GM12878 (cell line): Measurements from ENCODE around the gene ADPRHL1. TPM values are rescaled to one million over a fixed set of nuclear protein-coding genes. Genes with fewer than 3 reads are reported as not detected.

Source experiments
- ATAC-seq: fragments of 200-7000 bp; cut with Tn5 transposase; 3 replicates; pipeline ENCODE4 v1.9.1; 2020; ENCODE audit warnings: mild to moderate bottlenecking, moderate library complexity
- BruUV-seq: library from RNA; stranded (reverse); fragments of 400-500 nt; replicated peaks from 2 replicates; lab custom pipeline; 2021; lab: Mats Ljungman, UMichigan
- CTCF ChIA-PET: fragments of 300-600 bp; sonication (Branson Sonifier 250); formaldehyde crosslinking; extraction: SDS; loops from one replicate; lab custom pipeline; 2021; ENCODE audit warnings: inconsistent platforms; lab: Yijun Ruan, JAX
- POLR2A ChIA-PET: fragments of 350-600 bp; formaldehyde crosslinking; extraction: SDS; loops from one replicate; lab custom pipeline; 2021; ENCODE audit warnings: inconsistent platforms; lab: Charles Lee
- RAD21 ChIA-PET: fragments of 300-600 bp; sonication (Branson Sonifier 250); formaldehyde crosslinking; loops from one replicate; lab custom pipeline; 2023; ENCODE audit warnings: antibody characterized with exemption; ENCODE audit not compliant: unreplicated experiment; lab: Charles Lee
- SMC1A ChIA-PET: fragments of 300-600 bp; sonication (Branson Sonifier 250); formaldehyde crosslinking; loops from one replicate; lab custom pipeline; 2023; ENCODE audit not compliant: unreplicated experiment, uncharacterized antibody; lab: Charles Lee
- DNase-seq: peaks from one replicate; pipeline ENCODE4 v3.0.0-alpha.2; 2011; ENCODE audit warnings: low read depth, low spot score
- FAIRE-seq: peaks from 3 replicates; lab custom pipeline; 2011; peaks lifted over from hg19 to GRCh38; lab: Jason Lieb, UNC
- H2AFZ ChIP-seq: 2 replicates; pipeline ENCODE4 v1.6.0; 2011; ENCODE audit warnings: low read depth, low read length, control low read depth; ENCODE audit not compliant: control insufficient read depth
- H3K27ac ChIP-seq: 2 replicates; pipeline ENCODE4 v1.5.1; 2011; ENCODE audit warnings: control low read depth; ENCODE audit not compliant: control insufficient read depth, insufficient read depth
- H3K27me3 ChIP-seq, 2 experiments: replicated peaks in 1 of 2; 2 replicates each; pipeline versions ENCODE4 v1.6.0 to v1.6.1; 2011; ENCODE audit warnings: low read length in 1 of 2; ENCODE audit not compliant: control insufficient read depth in 2 of 2, insufficient read depth in 2 of 2
- H3K36me3 ChIP-seq, 2 experiments: 2 replicates each; pipeline ENCODE4 v1.5.1; 2011; ENCODE audit warnings: low read length in 1 of 2; ENCODE audit not compliant: control insufficient read depth in 2 of 2, insufficient read depth in 2 of 2
- H3K4me1 ChIP-seq: 2 replicates; pipeline ENCODE4 v1.6.1; 2011; ENCODE audit warnings: mild to moderate bottlenecking, low read length, moderate library complexity, mixed read lengths; ENCODE audit not compliant: control insufficient read depth, insufficient read depth
- H3K4me2 ChIP-seq: 2 replicates; pipeline ENCODE4 v1.6.0; 2011; ENCODE audit warnings: control low read depth; ENCODE audit not compliant: control insufficient read depth, insufficient read depth
- H3K4me3 ChIP-seq: fragments of 200-600 bp; sonication (generic); 2 replicates; pipeline ENCODE4 v1.5.1; 2016
- H3K79me2 ChIP-seq: 2 replicates; pipeline ENCODE4 v1.6.0; 2011; ENCODE audit warnings: low read length; ENCODE audit not compliant: control insufficient read depth, insufficient read depth
- H3K9ac ChIP-seq: 2 replicates; pipeline ENCODE4 v1.8.0; 2011; ENCODE audit warnings: low read length, control low read depth, mixed read lengths; ENCODE audit not compliant: control insufficient read depth, insufficient read depth
- H3K9me3 ChIP-seq: replicated peaks from 3 replicates; pipeline ENCODE4 v1.5.1; 2011; ENCODE audit warnings: mild to moderate bottlenecking, low read length; ENCODE audit not compliant: control insufficient read depth, insufficient read depth
- H4K20me1 ChIP-seq: 2 replicates; pipeline ENCODE4 v1.6.0; 2011; ENCODE audit not compliant: control insufficient read depth, insufficient read depth
- ATF7 ChIP-seq: fragments of 450-650 bp; IDR thresholded peaks from 2 replicates; pipeline ENCODE4 v1.6.1; 2016; ENCODE audit warnings: low read depth, mild to moderate bottlenecking
- CHD2 ChIP-seq: IDR thresholded peaks from 2 replicates; pipeline ENCODE4 v1.6.1; 2011; ENCODE audit warnings: low read depth, low read length, improper control_type of control experiment, borderline replicate concordance
- CREB1 ChIP-seq: IDR thresholded peaks from 2 replicates; pipeline ENCODE4 v1.6.1; 2012; ENCODE audit warnings: low read depth, mild to moderate bottlenecking, inconsistent platforms
- ESRRA ChIP-seq: IDR thresholded peaks from 2 replicates; pipeline ENCODE4 v1.6.1; 2012; ENCODE audit warnings: mild to moderate bottlenecking, low read length, improper control_type of control experiment
- HDAC6 ChIP-seq: fragments of 200-600 bp; sonication (generic); IDR thresholded peaks from one replicate; pipeline ENCODE4 v1.8.0; 2017; ENCODE audit warnings: antibody characterized with exemption; ENCODE audit not compliant: unreplicated experiment
- IRF4 ChIP-seq: IDR thresholded peaks from 2 replicates; pipeline ENCODE4 v1.6.1; 2011; ENCODE audit warnings: low read depth, low read length
- KDM1A ChIP-seq: fragments of 200-600 bp; sonication (generic); IDR thresholded peaks from 2 replicates; pipeline ENCODE4 v1.6.1; 2016; ENCODE audit warnings: borderline replicate concordance
- MEF2A ChIP-seq: IDR thresholded peaks from 2 replicates; pipeline ENCODE4 v1.6.1; 2011; ENCODE audit warnings: low read depth, mild to moderate bottlenecking, low read length, moderate library complexity; ENCODE audit not compliant: insufficient read depth
- MYC ChIP-seq: IDR thresholded peaks from 2 replicates; pipeline ENCODE4 v1.6.1; 2011; ENCODE audit warnings: mild to moderate bottlenecking, low read length, moderate library complexity, inconsistent platforms; ENCODE audit not compliant: insufficient read depth, insufficient replicate concordance, insufficient read length, severe bottlenecking
- NFIC ChIP-seq: IDR thresholded peaks from 2 replicates; pipeline ENCODE4 v1.6.1; 2012; ENCODE audit warnings: low read depth, mild to moderate bottlenecking, inconsistent platforms, low read length, moderate library complexity
- NR2C1 ChIP-seq: fragments of 450-650 bp; IDR thresholded peaks from 2 replicates; pipeline ENCODE4 v1.6.1; 2017; ENCODE audit warnings: antibody characterized with exemption, mild to moderate bottlenecking, moderate library complexity
- NR2C2 ChIP-seq: IDR thresholded peaks from 2 replicates; pipeline ENCODE4 v1.6.1; 2011; ENCODE audit warnings: borderline replicate concordance, low read depth; ENCODE audit not compliant: control insufficient read depth, insufficient read length
- SIN3A ChIP-seq: IDR thresholded peaks from 2 replicates; pipeline ENCODE4 v1.6.1; 2012; ENCODE audit warnings: low read depth, low read length, improper control_type of control experiment
- SREBF1 ChIP-seq: IDR thresholded peaks from 2 replicates; pipeline ENCODE4 v1.6.1; 2012; ENCODE audit warnings: mild to moderate bottlenecking, low read length
- TCF12 ChIP-seq: IDR thresholded peaks from 2 replicates; pipeline ENCODE4 v1.6.1; 2011; ENCODE audit warnings: low read depth, mild to moderate bottlenecking, low read length
- ZNF24 ChIP-seq: fragments of 450-650 bp; IDR thresholded peaks from 2 replicates; pipeline ENCODE4 v1.6.1; 2017; ENCODE audit warnings: antibody characterized with exemption, mild to moderate bottlenecking
- WGBS: methylation state at CpG from one replicate; pipeline ENCODE4 v1.1.6; 2016; ENCODE audit warnings: low lambda C conversion rate; ENCODE audit not compliant: insufficient replicate concordance, insufficient coverage; ENCODE audit errors: missing lambda C conversion rate; 5-methylcytosine and 5-hydroxymethylcytosine counted together
- in situ Hi-C: fragments of 300-500 bp; cut with MboI; formaldehyde crosslinking; loops from 9 replicates; pipeline ENCODE4 v1.14.3; 2018; ENCODE audit warnings: mixed read lengths
- intact Hi-C: fragments of 100-400 bp; cut with micrococcal nuclease; formaldehyde crosslinking; loops from one replicate; pipeline ENCODE4 v1.14.2; 2022; ENCODE audit not compliant: unreplicated experiment
- polyA plus RNA-seq, 11 experiments: library from polyadenylated mRNA; depleted of rRNA in 4 of 11; unstranded in 6 of 11; stranded (reverse) in 5 of 11; fragments of >200 nt; fragmentation: Nextera tagmentation in 4 of 11; fragmentation: Illumina TruSeq in 1 of 11; extraction: Ambion mirVana in 4 of 11; extraction: Trizol in 1 of 11; gene quantifications; 1 replicate in 1 of 11; 2 replicates in 10 of 11; pipeline versions ENCODE4 v1.2.1 to v1.2.3, GENCODE V29; 2011 to 2016; ENCODE audit warnings: inconsistent platforms in 2 of 11, missing spikeins in 2 of 11, low read depth in 1 of 11
- total RNA-seq, 4 experiments: library from RNA; depleted of rRNA in 3 of 4; stranded (reverse); fragments of >200 nt in 3 of 4; fragmentation: Illumina TruSeq in 1 of 4; extraction: Trizol in 1 of 4; gene quantifications; 2 replicates each; pipeline versions ENCODE4 v1.2.1 to v1.2.3, GENCODE V29; 2013 to 2021

The ADPRHL1 gene
- total and polyA plus RNA-seq, 10 of the 15 experiments (the other 5 are each of a cell fraction or from before 2014, with no cell fraction given), result 0.05 to 1.9 (median 1.0) TPM

DNA sequence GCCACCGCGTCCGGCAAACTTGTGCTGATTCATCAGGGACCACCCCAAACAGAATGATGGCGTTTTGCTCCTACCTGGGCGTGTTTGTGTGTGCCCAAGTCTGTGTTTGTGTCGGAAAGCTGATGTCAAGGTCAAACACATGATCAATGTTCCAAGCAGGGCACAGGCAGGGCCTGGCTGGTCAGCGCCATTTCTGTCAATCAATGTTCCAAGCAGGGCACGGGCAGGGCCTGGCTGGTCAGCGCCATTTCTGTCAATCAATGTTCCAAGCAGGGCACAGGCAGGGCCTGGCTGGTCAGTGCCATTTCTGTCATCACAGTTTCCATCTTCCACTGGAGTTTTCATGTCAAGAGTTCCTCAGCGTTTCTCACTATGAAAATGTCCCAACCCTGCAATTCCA is 74.5 kb downstream of the ADPRHL1 start:
- Histone ChIP-seq H3K27ac (no peak overlapping the region), H3K4me2 (no peak overlapping the region), H3K79me2 (no peaks in the 10 kb centered on the region), H4K20me1 (no peaks in the 10 kb centered on the region), H3K4me3 (no peak overlapping the region), H3K27me3 (no peaks in the 10 kb centered on the region), H3K9ac (no peak overlapping the region), H3K36me3 (no peaks in the 10 kb centered on the region), H3K9me3 (no peaks in the 10 kb centered on the region), H3K4me1 (no peaks in the 10 kb centered on the region), H2AFZ (no peak overlapping the region)
- ChIA-PET SMC1A (interaction anchor here (0.6 kb wide), 1 partner anchor 27 kb away, joined by 3 read pairs; no protein-coding TSS in a partner anchor), CTCF (no interaction called here), POLR2A (no interaction called here), RAD21 (no interaction called here)
- intact Hi-C loops, result no loop called here
- FAIRE-seq, result no peak
- in situ Hi-C loops, result no loop called here
- ATAC-seq, result no peak
- BruUV-seq, result no TSS peak
- no peak for DNase-seq
- WGBS, result 44% methylated on average over 10 of the region's 10 CpGs
- TF ChIP-seq HDAC6 (no peak), IRF4 (no peak), ATF7 (no peak), TCF12 (no peak), MEF2A (no peak), SREBF1 (no peak), CHD2 (no peak), NFIC (no peak), NR2C2 (no peak)

DNA sequence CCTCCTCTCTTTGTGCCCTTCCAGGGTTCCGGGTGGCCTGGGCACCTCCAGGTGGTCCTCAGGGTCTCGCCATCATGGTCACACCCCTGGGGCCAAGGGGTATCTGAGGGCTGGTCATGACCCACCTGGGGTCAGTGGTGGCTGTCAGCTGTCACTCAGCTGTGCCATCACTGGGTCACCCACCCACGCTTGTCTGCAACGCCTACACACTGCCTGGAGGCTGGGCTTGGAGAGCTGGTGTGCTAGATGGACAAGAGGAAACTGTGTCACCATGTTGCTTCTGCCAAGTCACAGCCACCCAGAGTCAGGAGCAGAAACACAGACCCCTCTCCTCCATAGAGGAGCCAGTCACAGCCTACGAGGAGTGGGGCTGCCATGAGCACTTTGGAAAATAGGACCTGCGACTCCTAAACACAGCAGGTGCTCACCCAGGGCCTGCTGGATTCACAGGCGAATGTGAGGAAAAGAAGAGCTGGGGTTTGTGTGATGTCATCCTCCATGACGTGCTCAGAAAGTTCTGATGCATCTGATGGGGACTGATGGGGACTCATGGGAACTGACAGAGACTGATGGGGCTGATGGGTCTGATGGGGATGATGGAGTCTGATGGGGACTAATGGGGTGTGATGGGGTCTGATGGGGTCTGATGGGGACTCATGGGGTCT is 78.6 kb downstream of the ADPRHL1 start:
- Histone ChIP-seq H3K9ac (no peak overlapping the region), H3K4me1 (no peaks in the 10 kb centered on the region), H3K9me3 (no peaks in the 10 kb centered on the region), H2AFZ (no peak overlapping the region), H3K27me3 (no peaks in the 10 kb centered on the region), H3K4me2 (no peak overlapping the region), H3K36me3 (no peaks in the 10 kb centered on the region), H3K4me3 (no peak overlapping the region), H3K27ac (no peak overlapping the region), H4K20me1 (no peaks in the 10 kb centered on the region), H3K79me2 (no peaks in the 10 kb centered on the region)
- TF ChIP-seq KDM1A (no peak), CREB1 (no peak), ATF7 (no peak), SIN3A (no peak), ESRRA (no peak), NR2C1 (no peak), ZNF24 (no peak), MYC (no peak)
- DNase-seq, result no peak
- SMC1A ChIA-PET, result no interaction called here
- CTCF ChIA-PET, result no interaction called here
- intact Hi-C loops, result no loop called here
- in situ Hi-C loops, result no loop called here
- RAD21 ChIA-PET, result no interaction called here
- no TSS peak for BruUV-seq
- FAIRE-seq, result no peak
- POLR2A ChIA-PET, result no interaction called here
- 31% methylated on average over 8 of the region's 8 CpGs for WGBS
- no peak for ATAC-seq
